Endothelial cell of umbilical vein (primary cell): ENCODE measurements around the gene EFNA5.

Source experiments
- CTCF ChIP-seq, 2 donors: IDR thresholded peaks; 1 replicate in 1 of 2; 2 replicates in 1 of 2; pipeline ENCODE4 v1.5.1; 2011; ENCODE audit warnings: low read length in 2 of 2, mild to moderate bottlenecking in 2 of 2, moderate library complexity in 2 of 2, control low read depth in 1 of 2, inconsistent platforms in 1 of 2, low read depth in 1 of 2; ENCODE audit not compliant: insufficient read depth in 1 of 2; ENCODE audit errors: extremely low read depth in 1 of 2
- GATA2 ChIP-seq: IDR thresholded peaks from 2 replicates; pipeline ENCODE4 v1.7.0; 2011; ENCODE audit warnings: low read depth, mild to moderate bottlenecking, moderate library complexity, mixed read lengths, low read length; ENCODE audit not compliant: insufficient read length, insufficient read depth
- MAX ChIP-seq: IDR thresholded peaks from 2 replicates; pipeline ENCODE4 v1.6.1; 2011; ENCODE audit not compliant: insufficient read depth, insufficient read length

GRCh38 chr5:107564931-107565372, 105.8 kb downstream of the EFNA5 start:
- no peak for TF ChIP-seq MAX
- peak; percentile 12 for TF ChIP-seq GATA2
- no peak for TF ChIP-seq CTCF (IDR thresholded peaks at IDR 0.05; ENCODE audit: extremely low read depth in 1 of 2, insufficient read depth in 1 of 2, low read depth in 1 of 2, low read length in 2 of 2)
